DND-41 (cell line): ENCODE measurements around the gene WRAP73.

ENCODE experiments used
- EZH2 ChIP-seq: IDR thresholded peaks from 3 replicates; pipeline ENCODE4 v1.6.1; 2012; ENCODE audit warnings: borderline replicate concordance, low read depth, mild to moderate bottlenecking, moderate library complexity, low read length, inconsistent platforms; ENCODE audit not compliant: severe bottlenecking
- TF ChIP-seq, protein P1 (sequence below): IDR thresholded peaks from 2 replicates; pipeline ENCODE4 v1.5.1; 2012; ENCODE audit warnings: borderline replicate concordance, low read length, moderate library complexity, mild to moderate bottlenecking; ENCODE audit not compliant: poor library complexity, severe bottlenecking; ENCODE audit errors: extremely low read depth

DNA sequence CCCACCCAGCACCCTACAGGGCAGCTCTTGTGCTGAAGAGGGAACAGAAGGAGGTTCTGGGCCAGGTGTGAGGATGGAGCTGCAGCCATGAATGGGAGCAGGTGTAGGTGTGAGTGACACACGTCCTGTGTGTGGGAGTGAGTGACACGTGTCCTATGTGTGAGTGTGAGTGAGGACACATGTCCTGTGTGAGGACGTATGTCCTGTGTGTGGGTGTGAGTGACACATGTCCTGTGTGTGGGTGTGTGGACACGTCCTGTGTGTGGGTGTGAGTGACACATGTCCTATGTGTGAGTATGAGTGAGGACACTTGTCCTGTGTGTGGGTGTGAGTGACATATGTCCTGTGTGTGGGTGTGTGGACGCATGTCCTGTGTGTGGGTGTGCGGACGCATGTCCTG, 65.0 kb downstream of the WRAP73 start:
- TF ChIP-seq, protein P1, sequence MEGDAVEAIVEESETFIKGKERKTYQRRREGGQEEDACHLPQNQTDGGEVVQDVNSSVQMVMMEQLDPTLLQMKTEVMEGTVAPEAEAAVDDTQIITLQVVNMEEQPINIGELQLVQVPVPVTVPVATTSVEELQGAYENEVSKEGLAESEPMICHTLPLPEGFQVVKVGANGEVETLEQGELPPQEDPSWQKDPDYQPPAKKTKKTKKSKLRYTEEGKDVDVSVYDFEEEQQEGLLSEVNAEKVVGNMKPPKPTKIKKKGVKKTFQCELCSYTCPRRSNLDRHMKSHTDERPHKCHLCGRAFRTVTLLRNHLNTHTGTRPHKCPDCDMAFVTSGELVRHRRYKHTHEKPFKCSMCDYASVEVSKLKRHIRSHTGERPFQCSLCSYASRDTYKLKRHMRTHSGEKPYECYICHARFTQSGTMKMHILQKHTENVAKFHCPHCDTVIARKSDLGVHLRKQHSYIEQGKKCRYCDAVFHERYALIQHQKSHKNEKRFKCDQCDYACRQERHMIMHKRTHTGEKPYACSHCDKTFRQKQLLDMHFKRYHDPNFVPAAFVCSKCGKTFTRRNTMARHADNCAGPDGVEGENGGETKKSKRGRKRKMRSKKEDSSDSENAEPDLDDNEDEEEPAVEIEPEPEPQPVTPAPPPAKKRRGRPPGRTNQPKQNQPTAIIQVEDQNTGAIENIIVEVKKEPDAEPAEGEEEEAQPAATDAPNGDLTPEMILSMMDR = no peak
- no peak for TF ChIP-seq EZH2
